AG09309 (cell line): ENCODE measurements around the gene MELK.

Experiments used
- DNase-seq: peaks from one replicate; pipeline ENCODE4 v3.0.0-alpha.2; 2010; ENCODE audit warnings: low read depth
- H3K4me3 ChIP-seq: 2 replicates; pipeline ENCODE4 v1.5.1; 2011; ENCODE audit warnings: mild to moderate bottlenecking, low read depth, low read length, moderate library complexity; ENCODE audit not compliant: control insufficient read depth
- TF ChIP-seq, protein P1 (sequence below): IDR thresholded peaks from 2 replicates; pipeline ENCODE4 v1.5.1; 2011; ENCODE audit warnings: mild to moderate bottlenecking, low read depth, low read length, inconsistent platforms; ENCODE audit not compliant: insufficient read depth, control insufficient read depth; ENCODE audit errors: missing control alignments

MELK gene

DNA sequence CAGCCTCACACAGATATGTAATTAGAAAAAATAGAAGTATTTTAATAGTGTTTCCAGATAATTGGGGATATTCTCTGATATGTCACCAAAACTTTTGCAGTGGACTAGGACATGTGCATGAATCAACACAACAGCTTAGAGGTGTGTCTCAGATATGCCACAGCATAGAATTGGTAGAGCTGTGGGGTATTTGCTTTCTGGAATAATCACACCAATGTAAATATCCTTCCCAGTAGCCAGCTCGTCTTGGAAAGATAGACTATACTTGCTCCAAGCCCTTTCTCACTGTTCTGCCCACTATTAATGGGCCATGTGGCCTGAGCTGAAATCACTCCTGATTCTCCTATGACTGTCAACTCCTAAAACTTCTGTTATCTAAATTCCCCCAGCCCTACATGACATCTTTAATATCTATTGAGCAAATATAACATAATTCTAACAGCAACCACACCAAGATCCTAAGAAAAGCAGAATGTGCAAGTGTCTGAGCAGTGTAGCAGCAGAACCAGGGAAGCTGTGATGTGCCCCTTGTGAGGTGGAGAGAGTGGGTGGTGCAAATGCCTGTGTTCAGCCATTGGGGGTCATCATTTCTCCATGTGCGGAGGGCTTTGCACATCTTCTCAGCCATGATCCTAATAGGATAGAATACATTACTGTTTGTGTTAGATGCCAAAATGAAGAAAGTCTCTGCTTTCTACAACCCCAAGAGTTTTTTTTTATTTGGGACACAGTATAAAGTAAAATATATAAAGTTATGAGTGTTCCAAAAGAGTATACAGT is 65.0 kb downstream of the MELK start:
- DNase-seq = no peak
- no peak overlapping the region for H3K4me3 ChIP-seq
- TF ChIP-seq, protein P1, sequence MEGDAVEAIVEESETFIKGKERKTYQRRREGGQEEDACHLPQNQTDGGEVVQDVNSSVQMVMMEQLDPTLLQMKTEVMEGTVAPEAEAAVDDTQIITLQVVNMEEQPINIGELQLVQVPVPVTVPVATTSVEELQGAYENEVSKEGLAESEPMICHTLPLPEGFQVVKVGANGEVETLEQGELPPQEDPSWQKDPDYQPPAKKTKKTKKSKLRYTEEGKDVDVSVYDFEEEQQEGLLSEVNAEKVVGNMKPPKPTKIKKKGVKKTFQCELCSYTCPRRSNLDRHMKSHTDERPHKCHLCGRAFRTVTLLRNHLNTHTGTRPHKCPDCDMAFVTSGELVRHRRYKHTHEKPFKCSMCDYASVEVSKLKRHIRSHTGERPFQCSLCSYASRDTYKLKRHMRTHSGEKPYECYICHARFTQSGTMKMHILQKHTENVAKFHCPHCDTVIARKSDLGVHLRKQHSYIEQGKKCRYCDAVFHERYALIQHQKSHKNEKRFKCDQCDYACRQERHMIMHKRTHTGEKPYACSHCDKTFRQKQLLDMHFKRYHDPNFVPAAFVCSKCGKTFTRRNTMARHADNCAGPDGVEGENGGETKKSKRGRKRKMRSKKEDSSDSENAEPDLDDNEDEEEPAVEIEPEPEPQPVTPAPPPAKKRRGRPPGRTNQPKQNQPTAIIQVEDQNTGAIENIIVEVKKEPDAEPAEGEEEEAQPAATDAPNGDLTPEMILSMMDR = no peak

DNA sequence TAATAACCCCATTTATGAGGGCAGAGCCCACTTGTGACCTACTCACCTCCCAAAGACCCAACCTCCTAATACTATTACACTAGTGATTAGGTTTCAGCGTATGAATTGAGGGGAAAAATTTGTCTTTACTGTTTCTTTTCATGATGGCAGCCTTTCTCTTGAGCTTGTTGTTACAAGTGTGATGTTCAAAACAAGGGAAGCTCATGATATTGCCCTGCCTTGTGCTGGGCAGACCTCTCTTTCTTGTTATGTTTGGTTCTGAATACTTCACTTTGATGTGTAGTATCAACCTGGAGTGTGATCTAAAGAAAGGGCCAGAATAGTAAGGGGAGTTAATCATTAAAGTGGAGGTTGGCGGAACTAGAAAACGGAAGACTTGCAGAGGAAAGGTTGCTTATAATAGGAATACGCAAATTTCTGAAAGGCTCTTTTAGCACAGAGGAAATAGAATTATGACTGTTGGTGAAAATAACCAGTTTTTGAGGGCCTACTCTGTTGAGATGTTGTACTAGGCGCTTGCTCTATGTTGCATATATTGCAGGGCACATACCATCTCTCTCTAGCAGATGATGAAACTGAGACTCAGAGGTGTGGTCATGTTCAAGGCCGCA is 68.2 kb downstream of the MELK start:
- no peak for DNase-seq
- no peak overlapping the region for H3K4me3 ChIP-seq
- TF ChIP-seq, protein P1 = no peak

DNA sequence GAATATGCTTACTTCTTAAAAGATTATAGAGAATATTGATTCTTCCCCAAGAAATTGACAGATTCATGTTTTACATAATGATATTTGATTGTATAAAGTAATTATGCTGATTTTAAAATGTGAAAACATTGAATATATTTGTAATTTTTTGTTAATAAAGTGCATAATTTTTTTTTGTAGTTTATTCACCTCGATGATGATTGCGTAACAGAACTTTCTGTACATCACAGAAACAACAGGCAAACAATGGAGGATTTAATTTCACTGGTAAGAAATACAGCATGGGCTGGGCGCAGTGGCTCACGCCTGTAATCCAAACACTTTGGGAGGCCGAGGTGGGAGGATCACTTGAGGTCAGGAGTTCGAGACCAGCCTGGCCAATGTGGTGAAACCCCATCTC is 70.1 kb downstream of the MELK start:
- TF ChIP-seq, protein P1 = no peak
- no peak overlapping the region for H3K4me3 ChIP-seq
- DNase-seq = no peak

DNA sequence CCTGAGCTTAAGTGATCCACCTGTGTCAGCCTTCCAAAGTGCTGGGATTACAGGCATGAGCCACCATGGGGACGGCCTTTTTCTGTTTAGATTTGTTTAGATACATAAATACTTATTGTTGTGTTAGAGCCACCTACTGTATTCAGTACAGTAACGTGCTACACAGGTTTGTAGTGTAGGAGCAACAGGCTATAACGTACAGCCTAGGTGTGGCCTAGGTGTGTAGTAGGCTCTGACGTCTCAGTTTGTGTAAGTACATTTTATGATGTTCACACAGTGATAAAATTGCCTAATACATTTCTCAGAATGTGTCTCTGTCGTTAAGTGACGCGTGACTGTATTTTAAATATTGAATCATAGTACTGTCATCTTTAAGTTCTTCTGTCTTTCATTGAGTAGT is 84.1 kb downstream of the MELK start:
- no peak for DNase-seq
- TF ChIP-seq, protein P1 = no peak
- H3K4me3 ChIP-seq = no peak overlapping the region

DNA sequence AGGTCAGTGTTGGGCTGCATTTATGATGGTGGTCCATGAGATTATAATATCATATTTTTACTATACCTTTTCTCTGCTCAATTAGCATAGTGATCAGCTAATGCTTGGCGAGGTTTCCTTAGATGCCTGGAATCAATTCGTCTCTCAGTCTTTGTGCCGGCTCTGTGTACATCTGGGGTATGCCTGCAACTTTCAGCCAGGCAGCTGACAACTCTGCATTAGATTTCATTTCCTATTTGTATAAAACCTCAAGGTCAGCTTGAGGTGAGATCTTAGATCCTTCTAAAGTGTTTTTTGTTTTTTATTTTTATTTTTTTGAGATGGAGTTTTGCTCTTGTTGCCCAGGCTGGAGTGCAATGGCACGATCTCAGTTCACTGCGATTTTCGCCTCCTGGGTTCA is 86.8 kb downstream of the MELK start:
- no peak overlapping the region for H3K4me3 ChIP-seq
- no peak for DNase-seq
- TF ChIP-seq, protein P1 = no peak

DNA sequence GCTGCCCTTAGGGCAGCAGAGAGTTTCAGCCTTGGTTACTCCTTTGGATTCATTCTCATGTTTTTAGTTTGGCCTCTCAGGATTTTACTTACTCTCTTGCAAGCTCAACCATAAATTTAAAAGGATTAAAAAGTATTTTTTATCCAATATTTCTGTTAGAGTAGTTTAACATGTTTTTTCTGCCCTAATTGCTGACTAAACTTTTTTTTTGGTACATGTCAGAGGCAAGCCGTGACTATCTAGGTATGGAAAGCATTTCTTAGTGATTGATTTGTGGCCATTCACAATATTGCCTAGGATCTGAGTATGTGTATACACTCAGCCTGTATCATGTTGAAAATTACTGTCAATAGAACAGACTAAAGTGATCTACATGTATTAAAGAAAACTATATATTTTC is 92.1 kb downstream of the MELK start:
- TF ChIP-seq, protein P1 = no peak
- H3K4me3 ChIP-seq = no peak overlapping the region
- no peak for DNase-seq
